ENCODE results near the gene CHKB.

GRCh38 chr22:50530877-50531545 lies 51.6 kb downstream of the CHKB start:
- TF ChIP-seq CTCF (IDR thresholded peaks at IDR 0.05; ENCODE audit: control extremely low read depth in 1 of 3, insufficient read depth in 1 of 3, low read depth in 1 of 3, low read length in 3 of 3), result no peak
- no peak for TF ChIP-seq POLR2AphosphoS5 (IDR thresholded peaks at IDR 0.05; ENCODE audit: low read depth, low read length)
- TF ChIP-seq POLR2A (IDR thresholded peaks at IDR 0.05; ENCODE audit: control extremely low read depth in 1 of 2, low read depth in 2 of 2, low read length in 2 of 2), result no peak; a peak in 1 of 3 replicates
- TF ChIP-seq CBX5 (IDR thresholded peaks at IDR 0.05; ENCODE audit: low read depth, low read length), result no peak
